HUES6 (cell line): Measurements from ENCODE around the gene GALNTL6.
"Not testable (repeated sequence)": the region's sequence is repeated elsewhere in the genome, so short reads cannot be mapped to it uniquely, and the experiment has no call there.

Experiments
- H3K27ac ChIP-seq: 2 replicates; pipeline ENCODE4 v1.7.0; 2013; ENCODE audit warnings: low read depth, mild to moderate bottlenecking, low read length, inconsistent platforms
- H3K27me3 ChIP-seq: 2 replicates; pipeline ENCODE4 v1.6.1; 2013; ENCODE audit warnings: low read length; ENCODE audit not compliant: control insufficient read depth, insufficient read depth
- H3K36me3 ChIP-seq: 2 replicates; pipeline ENCODE4 v1.6.1; 2013; ENCODE audit warnings: low read length; ENCODE audit not compliant: control insufficient read depth, insufficient read depth
- H3K4me1 ChIP-seq: 2 replicates; pipeline ENCODE4 v1.6.1; 2013; ENCODE audit warnings: low read length; ENCODE audit not compliant: control insufficient read depth, insufficient read depth
- H3K4me3 ChIP-seq: 2 replicates; pipeline ENCODE4 v1.5.1; 2013; ENCODE audit warnings: low read depth, low read length
- H3K9ac ChIP-seq: one replicate; pipeline ENCODE4 v1.6.1; 2013; ENCODE audit warnings: mild to moderate bottlenecking, low read length
- H3K9me3 ChIP-seq: 2 replicates; pipeline ENCODE4 v1.6.1; 2013; ENCODE audit warnings: low read depth, low read length; ENCODE audit not compliant: control insufficient read depth, insufficient read depth

The GALNTL6 gene

GRCh38 chr4:173019664-173020063 is 1206.5 kb downstream of the GALNTL6 start:
- peaks cover 6% of the 10 kb centered on the region for H3K9me3 ChIP-seq
- H3K4me3 ChIP-seq, result no peak overlapping the region
- no peaks in the 10 kb centered on the region for H3K36me3 ChIP-seq
- no peak overlapping the region for H3K9ac ChIP-seq
- H3K27ac ChIP-seq, result no peak overlapping the region
- H3K27me3 ChIP-seq, result no peaks in the 10 kb centered on the region
- peaks cover 8% of the 10 kb centered on the region for H3K4me1 ChIP-seq

DNA sequence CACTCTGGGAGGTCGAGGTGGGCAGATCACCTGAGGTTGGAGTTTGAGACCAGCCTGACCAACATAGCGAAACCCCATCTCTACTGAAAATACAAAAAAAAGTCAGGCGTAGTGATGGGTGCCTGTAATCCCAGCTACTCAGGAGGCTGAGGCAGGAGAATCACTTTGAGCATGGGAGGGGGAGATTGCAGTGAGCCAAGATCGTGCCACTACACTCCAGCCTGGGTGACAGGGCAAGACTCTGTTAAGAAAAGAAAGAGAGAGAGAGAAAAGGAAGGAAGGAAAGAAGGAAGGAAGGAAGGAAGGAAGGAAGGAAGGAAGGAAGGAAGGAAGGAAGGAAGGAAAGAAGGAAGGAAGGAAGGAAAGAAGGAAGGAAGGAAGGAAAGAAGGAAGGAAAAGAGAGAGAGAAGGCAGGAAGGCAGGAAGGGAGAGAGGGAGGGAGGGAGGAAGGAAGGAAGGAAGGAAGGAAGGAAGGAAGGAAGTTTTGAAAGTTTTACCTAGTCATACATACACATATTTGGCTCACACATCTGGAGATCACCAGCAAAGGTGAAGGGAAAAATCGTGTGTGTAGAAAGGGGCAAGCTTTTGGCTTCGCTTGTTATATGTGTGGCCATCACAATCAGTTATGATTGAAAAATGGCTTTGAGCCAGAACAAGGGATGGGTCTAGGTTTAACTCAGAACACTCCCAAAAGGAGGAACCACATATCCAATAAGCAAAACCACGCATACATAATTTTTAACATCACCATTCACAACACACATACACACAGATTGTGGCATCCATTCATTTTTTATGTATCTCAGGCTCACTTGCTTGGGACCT is 1208.8 kb downstream of the GALNTL6 start:
- not testable (repeated sequence) for H3K27me3 ChIP-seq, H3K9me3 ChIP-seq, H3K27ac ChIP-seq, H3K4me1 ChIP-seq, H3K36me3 ChIP-seq, H3K4me3 ChIP-seq, H3K9ac ChIP-seq

DNA sequence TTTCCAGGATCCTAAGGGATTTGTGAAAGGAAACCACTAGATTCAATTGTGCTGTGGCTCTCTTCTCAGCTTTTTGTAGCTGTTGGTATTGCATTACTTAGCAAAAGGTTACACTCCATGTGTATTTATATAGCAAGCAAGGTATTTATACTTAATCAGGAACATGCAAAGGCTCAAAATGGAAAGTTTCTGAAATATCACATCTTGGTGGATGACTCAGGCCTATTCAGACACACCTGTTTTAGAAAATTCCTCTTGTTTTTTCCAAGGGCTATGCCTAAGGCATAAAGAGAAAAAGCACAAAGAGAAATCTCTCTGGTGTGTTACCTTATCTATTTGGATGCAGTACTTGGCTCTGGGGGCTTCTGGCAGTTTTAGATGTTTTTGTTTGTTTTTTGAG is 1211.0 kb downstream of the GALNTL6 start:
- Histone ChIP-seq H3K27me3 (no peaks in the 10 kb centered on the region), H3K9ac (no peak overlapping the region), H3K27ac (no peak overlapping the region), H3K4me3 (no peak overlapping the region), H3K4me1 (peaks cover 6% of the 10 kb centered on the region), H3K36me3 (no peaks in the 10 kb centered on the region), H3K9me3 (no peaks in the 10 kb centered on the region)

DNA sequence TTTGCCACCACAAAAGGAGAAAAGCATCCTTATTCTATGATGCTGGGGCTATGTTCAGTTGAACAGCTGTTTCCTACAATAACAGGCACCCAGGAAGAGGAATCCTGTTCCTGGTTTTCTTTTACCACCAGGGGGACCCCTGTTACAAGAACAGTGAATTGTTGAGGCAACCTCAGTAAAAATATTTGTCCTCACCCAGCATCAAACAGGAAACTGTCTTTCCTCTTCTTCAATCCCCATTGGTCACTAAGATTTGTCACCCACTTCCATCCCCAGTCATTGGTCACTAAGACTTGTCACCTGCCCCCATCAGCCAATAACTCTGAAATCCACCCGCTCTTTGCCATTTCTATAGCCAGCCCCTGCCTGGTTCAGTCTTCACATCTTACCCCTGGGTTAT is 1211.9 kb downstream of the GALNTL6 start:
- no peaks in the 10 kb centered on the region for H3K9me3 ChIP-seq
- no peak overlapping the region for H3K4me3 ChIP-seq
- no peaks in the 10 kb centered on the region for H3K36me3 ChIP-seq
- H3K9ac ChIP-seq, result no peak overlapping the region
- H3K4me1 ChIP-seq, result peaks cover 6% of the 10 kb centered on the region
- no peaks in the 10 kb centered on the region for H3K27me3 ChIP-seq
- H3K27ac ChIP-seq, result no peak overlapping the region

GRCh38 chr4:173037242-173037641 is 1224.0 kb downstream of the GALNTL6 start:
- no peaks in the 10 kb centered on the region for H3K27me3 ChIP-seq
- peaks cover 23% of the 10 kb centered on the region for H3K4me1 ChIP-seq
- no peaks in the 10 kb centered on the region for H3K36me3 ChIP-seq
- no peak overlapping the region for H3K9ac ChIP-seq
- H3K27ac ChIP-seq, result no peak overlapping the region
- H3K9me3 ChIP-seq, result no peaks in the 10 kb centered on the region
- no peak overlapping the region for H3K4me3 ChIP-seq

GRCh38 chr4:173038192-173038896 is 1225.1 kb downstream of the GALNTL6 start:
- Histone ChIP-seq H3K4me3 (0 out of 2 replicates have a peak overlapping the region, but pooled peaks have one; percentile 4), H3K4me1 (peaks cover 23% of the 10 kb centered on the region), H3K9me3 (no peaks in the 10 kb centered on the region), H3K9ac (peak overlapping the region; percentile 13), H3K27ac (no peak overlapping the region), H3K36me3 (no peaks in the 10 kb centered on the region), H3K27me3 (no peaks in the 10 kb centered on the region)

- H3K27ac ChIP-seq, result no peak overlapping the region
- no peaks in the 10 kb centered on the region for H3K27me3 ChIP-seq
- no peak overlapping the region for H3K4me3 ChIP-seq
- H3K36me3 ChIP-seq, result no peaks in the 10 kb centered on the region
- peaks cover 23% of the 10 kb centered on the region for H3K4me1 ChIP-seq
- H3K9me3 ChIP-seq, result no peaks in the 10 kb centered on the region
- H3K9ac ChIP-seq, result no peak overlapping the region
Measured at GRCh38 chr4:173039617-173040577, 1226.7 kb downstream of the GALNTL6 start.

GRCh38 chr4:173041482-173041881 is 1228.3 kb downstream of the GALNTL6 start:
- H3K4me1 ChIP-seq, result peaks cover 23% of the 10 kb centered on the region
- H3K36me3 ChIP-seq, result no peaks in the 10 kb centered on the region
- no peaks in the 10 kb centered on the region for H3K9me3 ChIP-seq
- no peaks in the 10 kb centered on the region for H3K27me3 ChIP-seq
- no peak overlapping the region for H3K9ac ChIP-seq
- no peak overlapping the region for H3K27ac ChIP-seq
- H3K4me3 ChIP-seq, result no peak overlapping the region

DNA sequence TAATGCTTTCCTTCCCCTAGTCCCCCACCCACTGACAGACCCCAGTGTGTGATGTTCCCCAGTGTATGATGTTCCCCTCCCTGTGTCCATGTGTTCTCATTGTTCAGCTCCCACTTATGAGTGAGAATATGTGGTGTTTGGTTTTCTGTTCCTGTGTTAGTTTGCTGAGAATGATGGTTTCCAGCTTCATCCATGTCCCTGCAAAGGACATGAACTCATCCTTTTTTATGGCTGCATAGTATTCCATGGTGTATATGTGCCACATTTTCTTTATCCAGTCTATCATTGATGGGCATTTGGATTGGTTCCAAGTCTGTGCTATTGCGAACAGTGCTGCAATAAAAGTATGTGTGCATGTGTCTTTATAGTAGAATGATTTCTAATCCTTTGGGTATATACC is 1228.9 kb downstream of the GALNTL6 start:
- not testable (repeated sequence) for H3K36me3 ChIP-seq, H3K27me3 ChIP-seq, H3K27ac ChIP-seq, H3K9ac ChIP-seq, H3K9me3 ChIP-seq, H3K4me3 ChIP-seq
- peaks cover 23% of the 10 kb centered on the region for H3K4me1 ChIP-seq

- peaks cover 8% of the 10 kb centered on the region for H3K4me1 ChIP-seq
- H3K36me3 ChIP-seq, result no peaks in the 10 kb centered on the region
- no peak overlapping the region for H3K4me3 ChIP-seq
- H3K9ac ChIP-seq, result no peak overlapping the region
- no peak overlapping the region for H3K27ac ChIP-seq
- H3K9me3 ChIP-seq, result no peaks in the 10 kb centered on the region
- no peaks in the 10 kb centered on the region for H3K27me3 ChIP-seq
Measured at GRCh38 chr4:173044340-173044739, 1231.1 kb downstream of the GALNTL6 start.
